Measurements from ENCODE around the gene RAB4B. TPM values are rescaled to one million over a fixed set of nuclear protein-coding genes. Genes with fewer than 3 reads are reported as not detected.
"Not testable (repeated sequence)": the region's sequence is repeated elsewhere in the genome, so short reads cannot be mapped to it uniquely, and the experiment has no call there.

The RAB4B gene
- total RNA-seq (2014; rRNA removed; shearing (Covaris generic)): 8.2 and 20.8 TPM in 2 replicates

GRCh38 chr19:40777937-40778705 lies at the start of gene RAB4B:
Gene RAB4B (plus strand): TSS chr19:40778247. CDS start chr19:40778376, 129 bp downstream.
- in situ Hi-C loops (cut with HindIII; ENCODE audit: low sequenced_read_pairs): no loop called here

DNA sequence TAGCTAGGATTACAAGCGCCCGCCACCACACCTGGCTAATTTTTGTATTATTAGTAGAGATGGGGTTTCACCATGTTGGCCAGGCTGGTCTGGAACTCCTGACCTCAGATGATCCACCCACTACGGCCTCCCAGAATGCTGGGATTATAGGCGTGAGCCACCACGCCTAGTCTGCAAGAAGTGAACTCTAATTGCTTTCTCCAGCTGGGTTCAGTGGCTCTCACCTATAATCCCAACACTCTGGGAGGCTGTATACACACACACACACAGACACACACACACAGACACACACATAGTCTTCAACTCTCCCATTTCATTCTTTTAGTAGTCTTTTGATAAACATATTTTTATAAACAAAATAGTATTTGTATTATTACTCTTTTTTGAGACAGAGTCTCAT lies 48.0 kb upstream of the RAB4B start:
- DNase-seq (ENCODE audit: low spot score); in situ Hi-C loops (cut with HindIII; ENCODE audit: low sequenced_read_pairs): not testable (repeated sequence)

More at GRCh38 chr19:40777937-40778705, at the start of gene RAB4B:
- DNase-seq (ENCODE audit: low spot score): peak; percentile 100

- in situ Hi-C loops (cut with HindIII; ENCODE audit: low sequenced_read_pairs); DNase-seq (ENCODE audit: low spot score): not testable (repeated sequence)
Observed at GRCh38 chr19:40732304-40732703, 45.7 kb upstream of the RAB4B start.

DNA sequence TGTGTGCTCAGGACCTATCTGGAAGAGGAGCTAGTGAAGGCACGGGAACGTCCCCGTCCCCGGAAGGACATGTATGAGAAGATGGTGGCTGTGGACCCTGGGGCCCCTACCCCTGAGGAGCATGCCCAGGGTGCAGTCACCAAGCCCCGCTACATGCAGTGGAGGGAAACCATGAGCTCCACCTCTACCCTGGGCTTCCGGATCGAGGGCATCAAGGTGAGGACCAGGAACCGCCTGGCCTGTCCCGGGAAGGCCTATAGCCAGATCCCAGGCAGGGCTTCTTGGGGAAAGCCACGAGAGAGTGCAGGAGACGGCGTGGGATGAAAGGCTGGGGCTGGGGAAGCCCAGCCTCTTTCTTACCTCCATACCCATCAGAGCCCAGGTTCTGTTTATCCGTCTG lies 44.9 kb upstream of the RAB4B start:
- in situ Hi-C loops (cut with HindIII; ENCODE audit: low sequenced_read_pairs): no loop called here
- DNase-seq (ENCODE audit: low spot score): no peak

GRCh38 chr19:40735013-40735771 lies 42.9 kb upstream of the RAB4B start:
- in situ Hi-C loops (cut with HindIII; ENCODE audit: low sequenced_read_pairs): no loop called here
- no peak for DNase-seq (ENCODE audit: low spot score)

GRCh38 chr19:40736661-40737060 lies 41.4 kb upstream of the RAB4B start:
- no peak for DNase-seq (ENCODE audit: low spot score)
- in situ Hi-C loops (cut with HindIII; ENCODE audit: low sequenced_read_pairs): no loop called here

- in situ Hi-C loops (cut with HindIII; ENCODE audit: low sequenced_read_pairs): no loop called here
- DNase-seq (ENCODE audit: low spot score): no peak
Observed at GRCh38 chr19:40737102-40737644, 40.9 kb upstream of the RAB4B start.

- in situ Hi-C loops (cut with HindIII; ENCODE audit: low sequenced_read_pairs): no loop called here
Observed at GRCh38 chr19:40739030-40739839, 38.8 kb upstream of the RAB4B start.

GRCh38 chr19:40739871-40740703 lies 38.0 kb upstream of the RAB4B start:
- in situ Hi-C loops (cut with HindIII; ENCODE audit: low sequenced_read_pairs): no loop called here
- no peak for DNase-seq (ENCODE audit: low spot score)

More at GRCh38 chr19:40739030-40739839, 38.8 kb upstream of the RAB4B start:
- DNase-seq (ENCODE audit: low spot score): peak; percentile 22

- in situ Hi-C loops (cut with HindIII; ENCODE audit: low sequenced_read_pairs): no loop called here
Observed at GRCh38 chr19:40740747-40741146, 37.3 kb upstream of the RAB4B start.

GRCh38 chr19:40741527-40742390 lies 36.3 kb upstream of the RAB4B start:
- in situ Hi-C loops (cut with HindIII; ENCODE audit: low sequenced_read_pairs): no loop called here
- DNase-seq (ENCODE audit: low spot score): peak; percentile 26

More at GRCh38 chr19:40740747-40741146, 37.3 kb upstream of the RAB4B start:
- DNase-seq (ENCODE audit: low spot score): peak; percentile 36

- in situ Hi-C loops (cut with HindIII; ENCODE audit: low sequenced_read_pairs): no loop called here
- peak; percentile 40 for DNase-seq (ENCODE audit: low spot score)
Observed at GRCh38 chr19:40742477-40742876, 35.6 kb upstream of the RAB4B start.

DNA sequence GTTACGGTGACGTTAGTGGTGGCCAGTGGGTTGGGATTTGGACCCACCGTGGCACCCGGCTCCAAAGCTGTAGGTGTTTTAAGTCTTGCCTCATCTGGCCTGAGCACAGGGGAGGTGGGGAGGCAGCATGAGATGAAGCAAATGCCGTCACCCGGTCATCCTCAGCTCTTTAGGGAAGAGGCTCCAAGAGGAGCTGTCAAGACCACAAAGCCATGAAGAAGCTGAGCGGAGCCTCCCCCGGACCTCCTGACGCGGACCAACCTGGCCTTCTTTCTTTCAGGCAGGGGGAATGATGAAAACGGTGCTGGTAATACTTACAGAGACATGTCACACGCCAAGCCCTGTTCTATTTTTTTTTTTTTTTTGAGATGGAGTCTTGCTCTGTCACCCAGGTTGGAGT lies 35.2 kb upstream of the RAB4B start:
- in situ Hi-C loops (cut with HindIII; ENCODE audit: low sequenced_read_pairs): no loop called here
- no peak for DNase-seq (ENCODE audit: low spot score)

GRCh38 chr19:40743926-40744325 lies 34.1 kb upstream of the RAB4B start:
- in situ Hi-C loops (cut with HindIII; ENCODE audit: low sequenced_read_pairs): no loop called here
- DNase-seq (ENCODE audit: low spot score): no peak

DNA sequence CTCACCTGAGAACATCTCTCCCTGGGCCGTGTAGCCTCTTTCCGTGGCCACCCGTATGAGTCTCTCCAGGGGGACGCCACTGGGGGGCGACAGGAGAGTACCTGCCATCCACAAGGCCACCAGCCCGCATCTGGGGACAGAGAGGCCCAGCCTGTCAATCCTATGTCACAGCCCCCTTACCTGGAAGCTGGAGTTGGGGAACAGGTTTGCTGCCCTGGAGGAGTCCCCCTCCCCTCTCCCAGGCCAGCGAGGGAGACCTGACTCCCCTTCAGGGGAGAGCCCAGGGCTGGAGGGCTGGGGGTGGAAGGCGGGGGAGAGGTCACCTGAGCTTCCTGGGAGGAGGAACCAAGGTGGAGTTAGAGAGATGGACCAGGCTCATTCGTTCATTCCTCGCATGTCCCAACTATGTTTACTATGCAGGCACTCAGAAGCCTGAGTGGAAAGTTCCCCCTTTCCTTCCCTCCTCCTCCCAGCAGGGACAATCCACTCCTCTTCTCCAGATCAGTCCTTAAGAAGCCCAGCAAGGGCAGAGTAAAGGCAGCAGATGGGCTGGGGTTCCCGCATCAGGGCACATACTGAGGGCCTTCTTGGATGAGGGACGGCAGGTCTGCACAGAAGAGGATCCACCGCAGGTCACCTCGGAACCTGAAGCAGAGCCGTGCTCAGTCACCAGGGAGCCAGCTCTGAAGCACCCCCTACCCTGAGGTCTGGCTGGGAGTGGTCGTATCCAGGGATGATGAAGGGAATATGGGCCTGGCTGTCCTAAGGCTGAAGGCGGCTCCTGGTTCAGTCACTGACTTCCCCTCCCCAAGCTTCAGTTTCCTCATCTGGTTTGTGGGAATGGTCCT lies 33.3 kb upstream of the RAB4B start:
- DNase-seq (ENCODE audit: low spot score): peak; percentile 14
- in situ Hi-C loops (cut with HindIII; ENCODE audit: low sequenced_read_pairs): no loop called here

GRCh38 chr19:40745402-40745780 lies 32.7 kb upstream of the RAB4B start:
- DNase-seq (ENCODE audit: low spot score): peak; percentile 2
- in situ Hi-C loops (cut with HindIII; ENCODE audit: low sequenced_read_pairs): no loop called here

DNA sequence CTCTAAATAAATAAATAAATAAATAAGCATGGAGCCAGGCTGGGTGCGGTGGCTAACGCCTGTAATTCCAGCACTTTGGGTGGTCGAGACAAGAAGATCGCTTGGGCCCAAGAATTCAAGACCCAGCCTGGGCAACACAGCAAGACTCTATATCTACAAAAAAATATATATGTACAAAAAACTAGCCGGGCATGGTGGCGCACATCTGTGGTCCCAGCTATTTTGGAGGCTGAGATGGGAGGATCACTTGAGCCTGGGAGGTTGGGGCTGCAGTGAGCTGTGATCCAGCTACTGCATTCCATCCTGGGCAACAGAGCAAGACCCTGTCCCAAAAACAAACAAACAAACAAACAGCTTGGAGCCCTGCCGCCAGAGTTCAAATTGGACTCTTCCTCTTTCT lies 30.5 kb upstream of the RAB4B start:
- DNase-seq (ENCODE audit: low spot score): no peak

More for the DNA sequence above, 30.5 kb upstream of the RAB4B start:
- in situ Hi-C loops (cut with HindIII; ENCODE audit: low sequenced_read_pairs): no loop called here
